AML-193 (cell line): ENCODE measurements around the gene DIAPH1.

ENCODE experiments used
- DNase-seq, 2 experiments: peaks; one replicate each; lab custom pipeline; 2025; lab: John Stamatoyannopoulos, UW

The DIAPH1 gene

DNA sequence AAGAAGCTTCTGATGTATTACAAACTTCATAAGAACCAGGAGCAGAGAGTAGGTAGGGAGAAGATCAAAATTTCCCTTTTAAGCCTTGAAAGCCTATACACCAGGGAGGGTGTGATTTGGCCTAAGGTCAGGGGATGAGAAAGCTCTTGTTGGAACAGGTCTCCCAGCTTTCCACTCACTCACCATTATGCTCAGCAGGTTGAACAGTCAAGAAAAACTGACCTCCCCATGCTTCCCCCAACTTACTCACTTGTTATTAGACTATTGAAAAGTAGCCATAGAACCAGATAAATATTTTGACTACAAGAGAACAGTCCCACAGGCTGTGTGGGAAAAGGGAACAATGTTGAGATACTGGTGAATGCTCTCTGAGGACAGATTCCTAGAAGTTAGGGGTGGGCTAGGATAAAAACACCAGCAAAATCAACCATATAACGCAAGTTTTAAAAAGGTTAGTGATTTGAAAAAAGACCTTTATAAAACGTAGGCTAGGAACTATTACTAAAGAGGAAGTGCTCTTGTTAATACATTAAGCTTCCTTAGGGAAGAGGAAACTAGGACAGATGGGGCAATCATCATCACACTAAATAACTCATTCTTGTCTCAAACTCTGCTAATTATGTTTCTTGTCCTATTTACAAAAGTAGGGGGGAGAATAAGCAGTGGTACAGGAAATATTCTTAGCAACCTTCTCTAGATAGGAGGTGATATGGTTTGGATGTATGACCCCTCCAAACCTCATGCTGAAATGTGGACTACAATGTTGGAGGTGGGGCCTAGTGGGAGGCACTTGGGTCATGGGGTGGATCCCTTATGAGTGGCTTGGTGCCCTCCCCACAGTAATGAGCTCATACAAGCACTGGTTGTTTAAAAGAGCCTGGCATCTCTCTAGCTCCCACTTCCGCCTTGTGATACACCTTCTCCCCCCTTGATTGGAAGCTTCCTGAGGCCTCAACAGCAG, 98.9 kb downstream of the DIAPH1 start:
- DNase-seq, result peak; percentile 26 to 36

DNA sequence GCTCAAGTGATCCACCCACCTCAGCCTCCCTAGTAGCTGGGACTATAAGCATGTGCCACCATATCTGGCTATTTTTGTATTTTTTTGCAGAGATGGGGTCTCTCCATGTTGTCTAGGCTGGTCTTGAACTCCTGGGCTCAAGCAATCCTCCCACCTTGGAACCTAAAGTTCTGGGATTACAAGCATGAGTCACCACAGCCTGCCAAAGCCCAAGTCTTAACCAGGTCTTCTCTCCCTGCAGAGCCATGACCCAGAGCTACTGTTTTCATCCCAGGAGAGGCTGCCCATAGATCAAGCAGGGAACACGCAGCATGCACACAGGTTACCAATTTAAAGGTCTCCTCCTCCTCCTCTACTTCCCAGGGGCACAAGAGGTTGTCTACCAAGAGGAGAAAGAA, 100.2 kb downstream of the DIAPH1 start:
- DNase-seq, result no peak

DNA sequence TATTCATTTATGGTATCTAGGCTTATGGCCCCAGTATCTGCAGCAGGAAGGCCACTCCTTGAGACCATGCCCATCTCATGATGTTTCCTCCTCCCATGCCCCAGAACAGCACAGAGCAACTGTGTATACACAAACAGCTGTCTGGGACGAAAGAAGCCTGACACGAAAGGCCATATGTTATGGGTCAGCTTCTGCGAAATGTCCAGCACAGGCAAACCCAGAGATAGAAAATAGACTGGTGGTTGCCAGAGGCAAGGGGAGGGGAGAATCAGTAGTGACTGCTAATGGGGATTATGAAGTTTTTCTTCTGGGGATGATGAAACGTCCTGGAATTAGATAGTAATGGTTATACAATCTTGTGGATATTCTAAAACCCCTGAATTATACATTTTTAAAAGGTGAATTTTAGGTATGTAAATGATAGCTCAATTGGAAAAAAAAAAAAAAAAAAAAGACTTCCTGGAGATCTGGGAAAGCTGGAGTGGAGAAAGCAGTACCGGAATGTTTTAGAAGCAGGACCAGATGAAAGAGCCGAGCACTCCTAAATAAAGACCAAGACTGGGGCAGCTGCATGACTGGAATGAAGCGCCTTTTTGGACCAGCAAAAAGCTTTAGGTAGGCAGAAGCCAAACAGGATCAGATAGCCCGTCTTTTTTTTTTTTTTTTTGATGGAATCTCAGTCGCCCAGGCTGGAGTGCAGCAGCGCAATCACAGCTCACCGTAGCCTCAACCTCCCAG, 100.8 kb downstream of the DIAPH1 start:
- no peak for DNase-seq

DNA sequence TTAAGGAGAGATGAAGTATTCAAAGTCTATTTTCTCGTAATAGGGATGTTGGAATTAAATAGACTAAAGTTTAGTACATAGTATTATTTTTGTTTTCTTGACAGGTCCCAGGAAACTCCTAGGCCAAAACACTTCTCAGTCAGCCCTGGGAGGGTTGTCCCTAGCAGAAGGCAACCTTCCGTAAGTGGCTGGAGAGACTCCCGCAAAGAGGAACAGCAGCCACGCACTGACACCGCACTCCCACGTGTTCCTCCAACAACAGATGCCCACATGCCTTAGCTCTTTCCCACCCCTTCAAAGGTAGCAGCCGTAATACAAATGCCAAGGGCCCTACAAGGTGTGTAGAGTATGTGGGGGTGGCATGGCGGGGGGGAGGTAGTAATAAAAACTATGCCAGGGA, 101.5 kb downstream of the DIAPH1 start:
- no peak for DNase-seq

DNA sequence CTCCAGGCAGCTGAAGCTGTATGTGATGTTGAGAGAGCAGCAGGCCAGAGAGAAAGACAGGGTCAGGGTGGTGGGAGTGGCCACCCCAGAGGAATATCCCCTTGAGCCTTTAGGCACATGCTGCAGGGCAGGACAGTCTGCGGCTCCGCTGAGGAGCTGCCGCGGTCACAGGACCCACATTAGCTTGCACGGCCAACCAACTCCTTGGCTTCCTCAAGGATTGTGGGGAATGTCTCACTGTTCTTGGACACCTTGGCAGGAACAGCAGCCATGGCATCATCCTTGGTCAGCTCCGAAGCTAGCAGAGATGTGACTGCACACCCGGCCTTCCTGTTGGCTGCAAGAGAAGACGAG, 102.2 kb downstream of the DIAPH1 start:
- DNase-seq, result no peak

DNA sequence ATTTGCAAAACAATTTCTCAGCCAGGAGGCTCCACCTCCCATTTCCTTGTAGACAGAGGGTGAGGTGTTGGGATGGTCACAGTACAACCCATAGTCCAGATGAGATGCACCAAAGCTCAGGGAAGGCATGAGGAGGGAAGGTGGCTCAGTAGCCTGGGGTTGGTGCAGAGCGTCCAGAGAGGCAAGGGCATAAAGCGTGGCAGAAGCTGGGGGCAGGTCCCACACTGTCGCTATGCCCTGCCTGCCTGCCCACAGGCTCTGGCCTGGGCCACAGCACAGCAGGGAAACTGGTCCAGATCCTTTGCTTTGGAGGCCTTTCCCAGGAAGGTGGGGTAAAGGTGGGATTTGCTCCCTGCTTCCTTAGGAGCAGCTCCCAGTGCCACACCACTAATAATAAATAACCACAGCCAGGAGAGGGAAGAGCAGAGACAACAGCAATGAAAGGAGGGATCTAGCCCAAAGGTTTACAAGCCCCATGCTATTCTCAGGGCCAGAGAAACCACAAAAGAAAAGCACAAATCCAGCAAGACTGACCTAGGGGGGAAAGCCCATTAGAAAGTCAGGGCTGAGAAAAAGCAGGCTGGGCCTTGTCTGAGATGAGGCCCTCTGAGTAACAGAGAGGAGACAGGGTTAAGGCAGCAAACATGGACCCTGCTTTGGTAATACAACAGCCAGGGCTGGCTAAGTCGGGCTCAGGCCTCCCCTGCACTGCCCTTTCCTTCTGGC, 102.7 kb downstream of the DIAPH1 start:
- DNase-seq, result no peak

DNA sequence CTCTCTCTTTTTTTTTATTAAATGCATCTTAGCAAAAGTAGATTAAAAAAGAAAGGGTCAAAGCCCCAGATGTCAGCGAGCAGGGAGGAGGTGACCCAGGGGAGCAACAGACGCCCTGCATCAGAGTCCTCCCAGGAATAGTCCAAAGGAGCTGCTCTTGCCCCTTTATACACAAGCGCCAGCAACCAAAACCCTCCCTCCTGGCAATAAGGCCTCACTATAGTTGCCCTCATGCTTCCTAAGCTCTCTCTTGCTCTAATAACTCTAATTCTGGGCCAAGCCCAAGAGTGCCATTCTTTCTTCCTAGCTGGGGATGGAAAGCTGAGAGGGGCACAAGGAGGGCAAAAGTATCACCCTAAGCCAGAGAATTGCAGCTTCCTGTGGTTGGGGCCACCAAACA, 103.7 kb downstream of the DIAPH1 start:
- no peak for DNase-seq

DNA sequence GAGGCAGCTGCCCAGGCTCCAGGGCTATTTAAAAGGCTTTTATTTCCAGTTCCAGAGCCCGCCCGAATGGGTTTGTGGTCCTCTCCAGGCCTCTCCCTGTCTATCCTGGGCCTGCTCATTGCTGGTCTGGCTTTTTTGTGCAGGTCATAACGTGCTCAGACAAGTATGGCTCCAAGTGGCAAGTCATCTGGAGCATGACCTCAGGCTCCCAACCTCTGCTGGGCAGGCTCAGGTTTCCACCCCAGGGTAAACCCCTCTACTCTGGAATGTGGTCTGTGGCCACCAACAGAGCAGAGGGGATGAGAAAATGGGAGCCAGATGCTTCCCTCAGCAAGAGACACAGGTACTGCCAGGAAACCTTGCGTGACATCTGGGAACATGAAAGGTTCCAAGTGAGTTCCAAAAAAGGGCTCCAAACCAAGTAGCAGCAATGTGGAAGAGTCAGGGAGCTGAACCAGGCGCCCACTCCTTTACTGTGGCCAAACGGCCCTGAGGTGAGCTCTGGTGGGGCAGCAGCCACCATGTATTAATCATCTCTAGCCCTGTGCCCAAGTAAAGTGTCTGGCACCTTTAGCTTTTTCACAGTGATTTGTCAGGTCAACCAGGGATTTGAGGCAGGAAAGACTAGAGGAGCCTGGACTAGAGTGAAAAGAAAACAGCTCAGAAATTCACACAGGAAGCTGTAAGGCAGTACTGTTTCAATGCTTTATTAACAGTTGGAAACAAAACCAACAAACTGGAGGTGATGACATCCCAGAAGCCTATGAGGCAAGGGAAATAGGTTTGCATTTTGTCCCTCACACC, 104.3 kb downstream of the DIAPH1 start:
- no peak for DNase-seq

DNA sequence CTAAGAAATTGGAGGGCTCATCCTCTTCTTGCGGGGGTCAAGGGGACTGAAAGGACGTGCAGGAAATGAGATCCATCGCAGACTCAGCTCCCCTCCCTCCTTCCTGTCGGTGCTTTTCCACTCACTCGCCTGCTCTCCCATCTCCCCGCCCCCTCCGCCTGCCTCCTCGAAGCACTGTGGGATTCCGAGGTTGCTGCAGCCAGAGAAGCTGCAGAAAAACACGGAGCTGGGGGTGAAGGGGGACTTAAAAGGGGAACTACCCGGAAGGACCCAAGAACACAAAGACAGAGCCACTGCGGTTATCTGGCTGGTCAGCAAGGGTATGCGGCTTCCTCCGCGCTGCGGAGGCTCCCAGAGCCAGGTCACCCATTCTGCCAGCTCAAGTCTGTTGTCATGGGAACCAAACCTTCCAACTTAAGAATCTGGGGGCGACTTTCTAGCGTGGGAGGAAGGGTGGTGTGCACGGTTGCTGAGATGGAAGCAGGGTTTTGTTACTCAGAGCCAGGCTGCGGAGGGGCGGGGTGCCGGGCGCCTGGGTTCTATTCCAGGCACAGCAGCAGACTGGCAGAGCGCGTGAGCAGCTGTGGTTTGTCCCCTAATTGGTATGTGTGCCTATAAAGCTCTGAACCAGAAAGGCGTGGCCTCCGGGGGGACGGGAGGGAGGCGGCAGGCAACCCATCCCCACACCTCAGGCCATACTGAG, 105.0 kb downstream of the DIAPH1 start:
- DNase-seq, result no peak

DNA sequence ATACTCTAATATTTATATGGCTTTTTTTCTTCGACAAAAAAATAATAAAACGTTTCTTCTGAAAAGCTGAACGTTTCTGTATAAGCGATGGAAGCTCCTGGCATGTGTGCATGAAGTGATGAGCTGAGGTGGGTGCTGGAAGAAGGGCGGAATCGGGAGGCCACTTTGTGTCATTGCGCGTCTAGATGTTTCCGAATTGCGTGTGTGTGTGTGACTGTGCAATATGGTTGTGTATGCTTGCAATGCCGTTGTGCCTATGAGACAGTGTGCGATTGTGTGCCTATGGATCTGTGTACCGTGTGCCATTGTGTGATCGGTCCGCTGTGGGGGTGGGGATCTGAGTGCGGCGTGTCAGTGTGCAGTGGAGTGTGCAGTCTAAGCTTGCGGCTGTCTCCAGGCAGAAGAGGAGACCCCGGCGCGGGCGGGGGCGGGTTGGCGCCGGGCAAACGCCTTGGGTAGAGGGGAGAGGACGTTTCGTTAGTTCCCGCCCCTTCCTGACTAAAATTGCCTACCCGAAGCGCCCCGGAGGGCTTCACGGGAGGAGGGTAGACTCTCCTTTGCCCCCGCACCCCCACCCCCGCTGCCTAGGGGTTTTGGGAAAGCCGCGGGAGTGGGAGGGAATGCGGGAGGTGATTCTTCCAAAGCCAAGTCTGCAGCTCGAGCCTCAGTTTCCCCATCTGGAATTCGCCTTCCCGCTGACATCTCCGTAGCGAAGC, 105.7 kb downstream of the DIAPH1 start:
- DNase-seq, result no peak

DNA sequence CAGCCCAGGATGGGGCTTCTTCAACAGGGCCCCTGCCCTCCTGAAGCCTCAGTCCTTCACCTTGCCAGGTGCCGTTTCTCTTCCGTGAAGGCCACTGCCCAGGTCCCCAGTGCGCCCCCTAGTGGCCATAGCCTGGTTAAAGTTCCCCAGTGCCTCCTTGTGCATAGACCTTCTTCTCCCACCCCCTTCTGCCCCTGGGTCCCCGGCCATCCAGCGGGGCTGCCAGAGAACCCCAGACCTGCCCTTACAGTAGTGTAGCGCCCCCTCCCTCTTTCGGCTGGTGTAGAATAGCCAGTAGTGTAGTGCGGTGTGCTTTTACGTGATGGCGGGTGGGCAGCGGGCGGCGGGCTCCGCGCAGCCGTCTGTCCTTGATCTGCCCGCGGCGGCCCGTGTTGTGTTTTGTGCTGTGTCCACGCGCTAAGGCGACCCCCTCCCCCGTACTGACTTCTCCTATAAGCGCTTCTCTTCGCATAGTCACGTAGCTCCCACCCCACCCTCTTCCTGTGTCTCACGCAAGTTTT, 106.3 kb downstream of the DIAPH1 start:
- peak; percentile 3 to 9 for DNase-seq

DNA sequence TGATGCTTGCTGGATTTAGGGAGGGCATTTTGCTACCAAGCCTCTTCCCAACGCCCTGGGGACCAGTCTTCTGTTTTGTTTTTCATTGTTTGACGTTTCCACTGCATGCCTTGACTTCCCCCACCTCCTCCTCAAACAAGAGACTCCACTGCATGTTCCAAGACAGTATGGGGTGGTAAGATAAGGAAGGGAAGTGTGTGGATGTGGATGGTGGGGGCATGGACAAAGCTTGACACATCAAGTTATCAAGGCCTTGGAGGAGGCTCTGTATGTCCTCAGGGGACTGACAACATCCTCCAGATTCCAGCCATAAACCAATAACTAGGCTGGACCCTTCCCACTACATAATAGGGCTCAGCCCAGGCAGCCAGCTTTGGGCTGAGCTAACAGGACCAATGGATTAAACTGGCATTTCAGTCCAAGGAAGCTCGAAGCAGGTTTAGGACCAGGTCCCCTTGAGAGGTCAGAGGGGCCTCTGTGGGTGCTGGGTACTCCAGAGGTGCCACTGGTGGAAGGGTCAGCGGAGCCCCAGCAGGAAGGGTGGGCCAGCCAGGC, 107.0 kb downstream of the DIAPH1 start:
- no peak for DNase-seq

DNA sequence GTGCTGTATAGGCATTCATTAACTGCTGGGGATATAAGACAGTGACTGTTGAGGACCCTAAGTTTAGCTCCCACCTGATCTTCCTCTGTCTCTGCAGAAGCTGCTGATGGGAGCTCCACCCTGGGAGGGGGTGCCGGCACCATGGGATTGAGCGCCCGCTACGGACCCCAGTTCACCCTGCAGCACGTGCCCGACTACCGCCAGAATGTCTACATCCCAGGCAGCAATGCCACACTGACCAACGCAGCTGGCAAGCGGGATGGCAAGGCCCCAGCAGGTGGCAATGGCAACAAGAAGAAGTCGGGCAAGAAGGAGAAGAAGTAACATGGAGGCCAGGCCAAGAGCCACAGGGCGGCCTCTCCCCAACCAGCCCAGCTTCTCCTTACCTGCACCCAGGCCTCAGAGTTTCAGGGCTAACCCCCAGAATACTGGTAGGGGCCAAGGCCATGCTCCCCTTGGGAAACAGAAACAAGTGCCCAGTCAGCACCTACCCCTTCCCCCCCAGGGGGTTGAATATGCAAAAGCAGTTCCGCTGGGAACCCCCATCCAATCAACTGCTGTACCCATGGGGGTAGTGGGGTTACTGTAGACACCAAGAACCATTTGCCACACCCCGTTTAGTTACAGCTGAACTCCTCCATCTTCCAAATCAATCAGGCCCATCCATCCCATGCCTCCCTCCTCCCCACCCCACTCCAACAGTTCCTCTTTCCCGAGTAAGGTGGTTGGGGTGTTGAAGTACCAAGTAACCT, 107.8 kb downstream of the DIAPH1 start:
- no peak for DNase-seq

DNA sequence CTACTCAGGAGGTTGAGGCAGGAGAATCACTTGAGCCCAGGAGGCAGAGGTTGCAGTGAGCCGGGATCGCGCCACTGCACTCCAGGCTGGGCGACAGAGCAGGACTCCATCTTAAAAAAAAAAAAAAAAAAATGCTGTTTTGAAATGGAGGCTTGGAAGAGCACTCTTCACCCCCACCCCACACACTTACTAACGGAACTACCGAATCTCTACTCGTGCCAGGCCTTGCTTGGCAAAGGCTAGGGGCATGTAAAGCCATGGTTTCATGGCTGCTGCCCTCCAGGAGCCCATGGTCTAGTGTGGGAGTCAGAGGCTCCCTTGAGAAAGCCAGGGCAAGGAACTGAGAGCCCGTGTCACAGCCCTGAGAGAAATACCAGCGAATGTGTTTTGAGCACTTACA, 108.6 kb downstream of the DIAPH1 start:
- DNase-seq, result no peak

DNA sequence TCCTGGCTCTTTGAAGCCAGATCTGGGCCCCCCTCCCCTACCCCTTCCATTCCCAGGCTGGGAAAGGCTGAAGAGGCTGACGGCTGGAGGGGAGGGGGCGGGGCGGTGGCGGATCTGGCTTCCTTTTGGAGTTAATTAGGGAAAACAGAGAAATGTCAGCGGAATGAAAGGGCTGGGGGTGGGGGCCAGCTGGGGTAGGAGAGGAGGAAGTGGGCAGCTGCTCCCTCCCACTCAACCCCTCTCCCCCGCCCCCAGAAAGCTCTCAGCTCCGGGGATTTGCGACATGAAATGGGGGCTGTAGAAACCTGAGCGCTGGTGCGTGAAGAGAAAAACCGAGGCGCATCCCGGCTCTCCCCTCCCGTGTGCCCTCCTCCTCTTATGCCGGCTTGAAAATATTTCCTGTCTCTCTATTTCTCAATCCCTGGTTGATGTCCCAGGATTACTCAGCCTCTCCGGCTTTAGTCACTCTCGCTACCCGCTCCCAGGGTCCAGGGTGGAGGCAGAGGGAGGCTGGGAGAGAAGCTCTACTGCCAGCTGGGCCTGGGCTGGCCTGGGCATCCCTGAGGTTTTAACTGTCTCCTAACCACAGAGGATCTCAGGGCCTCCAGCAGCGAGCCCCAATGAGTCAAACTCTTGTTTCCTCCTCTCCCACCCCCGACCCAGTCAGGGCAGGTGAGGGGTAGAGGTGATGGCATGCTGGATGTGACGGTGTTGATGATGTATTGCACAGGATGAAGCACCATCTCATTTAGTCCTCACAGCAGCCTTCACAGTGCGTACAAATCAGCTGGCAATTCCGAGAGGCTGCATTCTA, 109.8 kb downstream of the DIAPH1 start:
- no peak for DNase-seq

DNA sequence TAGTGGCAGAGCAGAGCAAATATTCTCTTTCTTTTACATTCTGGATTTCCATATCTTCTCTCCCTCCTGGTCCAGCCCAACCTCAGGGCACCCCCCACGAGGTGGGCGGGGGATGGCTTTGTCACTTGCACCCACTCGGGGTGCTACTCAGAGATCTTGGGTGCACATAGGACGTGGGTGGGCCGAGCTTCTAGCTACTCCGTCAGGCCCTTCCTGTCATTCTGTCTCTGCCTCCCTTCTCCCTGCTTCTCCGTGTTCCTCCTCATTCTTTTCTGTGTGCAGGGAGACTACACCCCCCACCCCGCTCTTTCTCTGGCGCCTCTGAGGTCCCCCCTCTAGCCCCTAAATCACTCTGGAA, 110.4 kb downstream of the DIAPH1 start:
- no peak for DNase-seq

DNA sequence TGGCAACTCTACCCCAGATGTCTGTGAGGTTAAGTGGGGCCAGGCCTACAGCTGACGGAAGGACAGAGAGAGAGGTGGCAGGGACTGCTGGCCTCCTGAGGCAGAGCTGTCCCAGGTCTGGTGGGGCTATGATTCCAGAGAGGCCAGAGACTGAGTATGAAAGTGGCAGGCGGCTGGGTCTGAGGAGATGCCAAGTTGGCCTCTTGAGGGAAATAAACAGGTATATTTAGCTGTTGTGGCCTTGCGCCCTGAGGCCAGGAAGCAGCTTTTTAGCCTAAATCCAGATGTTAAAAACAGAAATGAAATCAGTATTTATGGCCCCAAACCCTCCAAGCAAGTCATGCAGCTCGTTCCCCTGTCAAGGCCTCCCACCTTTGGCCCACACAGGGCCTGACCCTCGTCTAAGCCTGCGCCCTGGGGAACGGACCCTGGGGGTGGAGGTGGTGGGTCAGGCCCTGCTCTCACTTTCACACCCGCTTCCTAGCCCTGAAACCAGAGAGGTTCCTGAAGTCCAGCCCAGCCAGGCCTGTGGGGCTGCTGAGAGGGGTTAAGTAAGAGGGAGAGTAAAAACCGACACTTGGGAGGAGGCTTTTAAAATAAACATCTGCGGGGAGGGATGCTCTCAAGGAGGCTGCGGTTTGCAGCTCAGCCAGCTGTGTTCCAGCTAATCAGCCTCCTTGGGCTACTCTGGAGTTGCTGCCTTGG, 111.3 kb downstream of the DIAPH1 start:
- no peak for DNase-seq
